Lung (tissue), 12 donors: ENCODE results near the gene C5AR1. TPM values are rescaled to one million over a fixed set of nuclear protein-coding genes. Genes with fewer than 3 reads are reported as not detected.

ENCODE experiments used
- ATAC-seq: fragments of 200-7000 bp; cut with Tn5 transposase; one replicate; pipeline ENCODE4 v1.9.1; 2020; ENCODE audit warnings: moderate number of reproducible peaks; ENCODE audit not compliant: insufficient read depth, low FRiP score
- DNase-seq, 3 donors: peaks; one replicate each; pipeline ENCODE4 v3.0.0-alpha.2; 2013 to 2017
- H3K27ac ChIP-seq, 2 donors: one replicate each; pipeline ENCODE4 v1.5.1; 2013; ENCODE audit warnings: mild to moderate bottlenecking in 2 of 2, moderate library complexity in 2 of 2, control low read depth in 1 of 2, inconsistent platforms in 1 of 2, low read depth in 1 of 2, low read length in 1 of 2
- H3K27me3 ChIP-seq, 3 donors: one replicate each; pipeline ENCODE4 v1.5.1; 2013; ENCODE audit warnings: low read length in 2 of 3; ENCODE audit not compliant: control insufficient read depth in 3 of 3, insufficient read depth in 3 of 3
- H3K36me3 ChIP-seq, 4 donors: one replicate each; pipeline ENCODE4 v1.5.1; 2013; ENCODE audit warnings: low read length in 4 of 4, mild to moderate bottlenecking in 1 of 4, moderate library complexity in 1 of 4; ENCODE audit not compliant: control insufficient read depth in 4 of 4, insufficient read depth in 4 of 4
- H3K4me1 ChIP-seq, 5 donors: one replicate each; pipeline ENCODE4 v1.5.1; 2013; ENCODE audit warnings: low read length in 5 of 5, mild to moderate bottlenecking in 2 of 5, moderate library complexity in 1 of 5; ENCODE audit not compliant: control insufficient read depth in 5 of 5, insufficient read depth in 5 of 5
- H3K4me3 ChIP-seq: one replicate; pipeline ENCODE4 v1.5.1; 2013; ENCODE audit warnings: mild to moderate bottlenecking, control low read depth, moderate library complexity
- H3K9ac ChIP-seq, 2 donors: one replicate each; pipeline ENCODE4 v1.5.1; 2013; ENCODE audit warnings: low read length in 2 of 2, control low read depth in 1 of 2; ENCODE audit not compliant: insufficient read depth in 1 of 2
- H3K9me3 ChIP-seq, 4 donors: one replicate each; pipeline ENCODE4 v1.5.1; 2013; ENCODE audit warnings: low read length in 3 of 4, mild to moderate bottlenecking in 1 of 4, moderate library complexity in 1 of 4; ENCODE audit not compliant: control insufficient read depth in 4 of 4, insufficient read depth in 3 of 4
- WGBS, 2 donors: extraction: QIAGEN DNeasy Blood & Tissue Kit; methylation state at CpG; one replicate each; pipeline ENCODE4 v1.1.7; 2013; 5-methylcytosine and 5-hydroxymethylcytosine counted together
- polyA plus RNA-seq, 2 donors: library from polyadenylated mRNA; stranded (reverse); fragments of 200-250 nt; gene quantifications; one replicate each; pipeline ENCODE4 v1.2.1, GENCODE V29; 2013
- total RNA-seq, 2 donors: library from RNA; depleted of rRNA in 1 of 2; stranded (reverse); fragments of >200 nt in 1 of 2; gene quantifications; one replicate each; pipeline ENCODE4 v1.2.1, GENCODE V29; 2014 to 2021
- TF ChIP-seq, protein P1 (sequence below): IDR thresholded peaks from 2 replicates; pipeline ENCODE4 v1.5.1; 2012; ENCODE audit warnings: mild to moderate bottlenecking; ENCODE audit errors: control extremely low read depth, extremely low read depth
- donor health status: control.
- donor health status: control.
- donor health status: Bipolar disorder and iron deficiency.
- donor health status: healthy.
- donor health status: DM: yes; HTN: yes; CAD: no.

C5AR1 gene
- total and polyA plus RNA-seq, 4 donors = 9.4 to 156 (median 45.4) TPM

DNA sequence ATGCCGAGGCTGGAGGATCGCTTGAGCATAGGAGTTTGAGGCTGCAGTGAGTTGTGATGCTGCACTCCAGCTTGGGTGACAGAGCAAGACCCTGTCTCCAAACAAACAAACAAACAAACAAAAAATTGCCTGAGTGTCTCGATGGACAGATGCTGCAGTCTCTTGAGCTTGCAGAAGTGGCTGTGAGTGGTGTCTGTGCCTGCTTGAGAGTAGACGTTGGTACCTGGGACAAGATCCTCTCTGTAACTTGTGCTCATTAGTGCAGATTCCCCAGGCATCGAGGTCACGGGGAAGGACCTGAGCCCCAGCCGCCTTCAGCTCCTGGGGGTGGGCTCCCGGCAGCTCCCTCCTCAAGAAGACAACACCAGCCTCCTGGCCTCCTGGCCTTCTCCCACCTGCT lies 13.7 kb downstream of the C5AR1 start:
- Histone ChIP-seq H3K9me3 (no peaks in the 10 kb centered on the region), H3K36me3 (peaks cover 0 to 7% (median 0%) of the 10 kb centered on the region in 4 donors), H3K9ac (no peak overlapping the region), H3K27ac (peak overlapping the region in 1 of 2 donors; percentile 91), H3K27me3 (no peaks in the 10 kb centered on the region), H3K4me3 (no peak overlapping the region), H3K4me1 (peaks cover 0 to 4% (median 0%) of the 10 kb centered on the region in 5 donors)
- DNase-seq (no peak), ATAC-seq (no peak)
- TF ChIP-seq, protein P1, sequence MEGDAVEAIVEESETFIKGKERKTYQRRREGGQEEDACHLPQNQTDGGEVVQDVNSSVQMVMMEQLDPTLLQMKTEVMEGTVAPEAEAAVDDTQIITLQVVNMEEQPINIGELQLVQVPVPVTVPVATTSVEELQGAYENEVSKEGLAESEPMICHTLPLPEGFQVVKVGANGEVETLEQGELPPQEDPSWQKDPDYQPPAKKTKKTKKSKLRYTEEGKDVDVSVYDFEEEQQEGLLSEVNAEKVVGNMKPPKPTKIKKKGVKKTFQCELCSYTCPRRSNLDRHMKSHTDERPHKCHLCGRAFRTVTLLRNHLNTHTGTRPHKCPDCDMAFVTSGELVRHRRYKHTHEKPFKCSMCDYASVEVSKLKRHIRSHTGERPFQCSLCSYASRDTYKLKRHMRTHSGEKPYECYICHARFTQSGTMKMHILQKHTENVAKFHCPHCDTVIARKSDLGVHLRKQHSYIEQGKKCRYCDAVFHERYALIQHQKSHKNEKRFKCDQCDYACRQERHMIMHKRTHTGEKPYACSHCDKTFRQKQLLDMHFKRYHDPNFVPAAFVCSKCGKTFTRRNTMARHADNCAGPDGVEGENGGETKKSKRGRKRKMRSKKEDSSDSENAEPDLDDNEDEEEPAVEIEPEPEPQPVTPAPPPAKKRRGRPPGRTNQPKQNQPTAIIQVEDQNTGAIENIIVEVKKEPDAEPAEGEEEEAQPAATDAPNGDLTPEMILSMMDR = no peak
- WGBS, 2 donors = 82% methylated on average over 8 of the region's 8 CpGs

DNA sequence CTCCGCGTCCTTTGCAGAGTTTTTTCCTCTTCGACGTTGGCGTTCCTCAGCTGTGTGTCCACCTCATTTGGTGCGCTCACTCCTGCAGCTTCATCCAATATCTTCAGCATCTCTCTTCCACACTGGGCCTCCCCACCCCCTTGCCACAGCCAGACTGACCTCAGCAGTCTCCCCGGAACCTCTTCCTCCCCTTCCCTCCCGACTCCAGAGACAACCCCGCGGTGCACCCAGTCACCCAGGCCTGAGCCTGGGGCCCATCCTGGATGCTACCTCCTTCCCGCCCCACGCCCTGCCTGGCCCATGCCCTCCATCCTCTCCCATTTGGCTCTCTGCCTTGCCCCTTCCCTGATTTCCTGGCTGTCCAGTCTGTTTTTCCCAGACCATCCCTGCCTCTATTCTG lies 14.2 kb downstream of the C5AR1 start:
- Histone ChIP-seq H3K4me3 (no peak overlapping the region), H3K9ac (no peak overlapping the region), H3K27ac (peak overlapping the region in 1 of 2 donors; percentile 91), H3K4me1 (peaks cover 0 to 4% (median 0%) of the 10 kb centered on the region in 5 donors), H3K27me3 (no peaks in the 10 kb centered on the region), H3K9me3 (no peaks in the 10 kb centered on the region), H3K36me3 (peaks cover 0 to 7% (median 0%) of the 10 kb centered on the region in 4 donors)
- no peak for DNase-seq
- WGBS, 2 donors = 79 to 88% methylated on average over 12 of the region's 12 CpGs
- ATAC-seq = no peak
- TF ChIP-seq, protein P1 = no peak

- peaks cover 0 to 7% (median 0%) of the 10 kb centered on the region in 4 donors for H3K36me3 ChIP-seq
- no peaks in the 10 kb centered on the region for H3K9me3 ChIP-seq
- TF ChIP-seq, protein P1 = no peak
- no peak overlapping the region for H3K9ac ChIP-seq
- peak overlapping the region in 1 of 2 donors; percentile 91 for H3K27ac ChIP-seq
- H3K27me3 ChIP-seq = no peaks in the 10 kb centered on the region
- whole genome bisulfite sequencing, 2 donors = 41 to 44% methylated on average over 9 of the region's 9 CpGs
- DNase-seq (peak in 2 of 3 donors; percentile 16 to 27), ATAC-seq (peak; percentile 59)
- H3K4me1 ChIP-seq = peaks cover 0 to 4% (median 0%) of the 10 kb centered on the region in 5 donors
- H3K4me3 ChIP-seq = no peak overlapping the region
These were observed 14.8 kb downstream of the C5AR1 start for GRCh38 chr19:47324502-47324901.

DNA sequence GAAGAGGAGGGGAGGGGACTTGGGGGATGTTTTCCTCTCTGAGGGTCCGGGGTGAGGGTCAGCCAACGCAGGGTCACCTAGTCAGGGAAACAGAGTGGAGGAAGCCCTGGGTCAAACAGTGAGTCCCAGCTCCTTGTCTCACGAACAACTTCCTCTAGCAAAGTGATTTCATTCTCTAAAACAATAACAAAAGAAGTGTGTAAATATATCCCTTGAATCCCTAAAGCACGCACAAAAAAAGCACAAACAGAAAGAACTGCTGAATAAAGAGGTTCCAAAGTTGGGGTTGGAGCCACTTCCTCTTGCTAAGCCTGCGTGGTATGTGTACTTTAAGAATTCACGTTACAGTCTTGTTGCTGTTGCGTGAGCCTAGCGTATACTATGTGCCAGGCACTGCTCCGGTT lies 20.8 kb downstream of the C5AR1 start:
- ATAC-seq (no peak), DNase-seq (peak in 2 of 3 donors; percentile 26 to 49)
- Histone ChIP-seq H3K9me3 (no peaks in the 10 kb centered on the region), H3K4me1 (peaks cover 0 to 2% (median 0%) of the 10 kb centered on the region in 5 donors), H3K36me3 (no peaks in the 10 kb centered on the region), H3K4me3 (no peak overlapping the region), H3K27me3 (no peaks in the 10 kb centered on the region), H3K27ac (peak overlapping the region in 1 of 2 donors; percentile 76), H3K9ac (no peak overlapping the region)
- WGBS, 2 donors = 10 to 18% methylated on average over 9 of the region's 9 CpGs
- TF ChIP-seq, protein P1 = no peak
